ENCODE data around the gene ATRX. TPM values are rescaled to one million over a fixed set of nuclear protein-coding genes. Genes with fewer than 3 reads are reported as not detected.
"Not testable (repeated sequence)": the region's sequence is repeated elsewhere in the genome, so short reads cannot be mapped to it uniquely, and the experiment has no call there.

Gene ATRX
- total RNA-seq, 2 donors from 2014 or later, result 40.9 to 48.3 TPM

DNA sequence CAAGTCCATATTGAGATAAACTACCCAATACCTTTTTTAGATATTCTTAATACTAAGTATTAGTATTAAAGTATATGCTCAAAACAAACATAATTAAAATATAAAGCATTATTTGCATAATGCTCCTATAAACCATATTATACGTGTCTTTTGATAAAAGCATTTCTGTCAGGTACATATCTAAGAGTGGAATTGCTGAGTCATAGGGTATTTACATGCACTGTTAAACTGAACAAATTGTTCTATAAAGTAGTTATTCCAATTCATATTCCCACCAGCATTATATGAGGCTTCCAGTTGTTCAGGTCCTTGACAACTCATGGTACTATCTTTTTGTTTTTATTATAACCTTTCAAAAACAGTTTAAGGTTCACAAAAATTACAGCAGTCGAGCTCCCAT lies 224.6 kb downstream of the ATRX start:
- DNase-seq (ENCODE audit: low spot score), result no peak
- no peak overlapping the region for H3K4me3 ChIP-seq
- no peak overlapping the region for H3K27ac ChIP-seq
- no peaks in the 10 kb centered on the region for H3K4me1 ChIP-seq
- TF ChIP-seq, protein P1, sequence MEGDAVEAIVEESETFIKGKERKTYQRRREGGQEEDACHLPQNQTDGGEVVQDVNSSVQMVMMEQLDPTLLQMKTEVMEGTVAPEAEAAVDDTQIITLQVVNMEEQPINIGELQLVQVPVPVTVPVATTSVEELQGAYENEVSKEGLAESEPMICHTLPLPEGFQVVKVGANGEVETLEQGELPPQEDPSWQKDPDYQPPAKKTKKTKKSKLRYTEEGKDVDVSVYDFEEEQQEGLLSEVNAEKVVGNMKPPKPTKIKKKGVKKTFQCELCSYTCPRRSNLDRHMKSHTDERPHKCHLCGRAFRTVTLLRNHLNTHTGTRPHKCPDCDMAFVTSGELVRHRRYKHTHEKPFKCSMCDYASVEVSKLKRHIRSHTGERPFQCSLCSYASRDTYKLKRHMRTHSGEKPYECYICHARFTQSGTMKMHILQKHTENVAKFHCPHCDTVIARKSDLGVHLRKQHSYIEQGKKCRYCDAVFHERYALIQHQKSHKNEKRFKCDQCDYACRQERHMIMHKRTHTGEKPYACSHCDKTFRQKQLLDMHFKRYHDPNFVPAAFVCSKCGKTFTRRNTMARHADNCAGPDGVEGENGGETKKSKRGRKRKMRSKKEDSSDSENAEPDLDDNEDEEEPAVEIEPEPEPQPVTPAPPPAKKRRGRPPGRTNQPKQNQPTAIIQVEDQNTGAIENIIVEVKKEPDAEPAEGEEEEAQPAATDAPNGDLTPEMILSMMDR (IDR thresholded peaks at IDR 0.05), result no peak
- H3K27me3 ChIP-seq, result no peaks in the 10 kb centered on the region
- no peaks in the 10 kb centered on the region for H3K9me3 ChIP-seq
- H3K36me3 ChIP-seq, result no peaks in the 10 kb centered on the region

DNA sequence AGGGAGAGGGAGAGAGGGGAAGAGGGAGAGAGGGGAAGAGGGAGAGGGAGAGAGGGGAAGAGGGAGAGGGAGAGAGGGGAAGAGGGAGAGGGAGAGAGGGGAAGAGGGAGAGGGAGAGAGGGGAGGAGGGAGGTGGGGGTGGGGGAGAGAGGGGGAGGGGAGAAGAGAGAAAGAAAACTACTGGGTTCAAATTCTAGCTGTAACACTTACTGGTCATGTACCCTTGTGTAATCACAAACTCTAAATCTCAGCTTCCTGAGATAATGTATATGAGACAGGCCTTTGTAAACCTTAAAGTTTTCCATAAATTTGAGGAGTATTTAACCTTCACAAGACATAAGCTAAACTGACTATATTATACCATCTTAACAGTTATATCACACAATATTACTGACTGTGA lies 229.7 kb downstream of the ATRX start:
- H3K4me1 ChIP-seq, result no peaks in the 10 kb centered on the region
- no peak overlapping the region for H3K4me3 ChIP-seq
- no peaks in the 10 kb centered on the region for H3K27me3 ChIP-seq
- H3K9me3 ChIP-seq, result no peaks in the 10 kb centered on the region
- no peak overlapping the region for H3K27ac ChIP-seq
- DNase-seq (ENCODE audit: low spot score), result no peak
- H3K36me3 ChIP-seq, result no peaks in the 10 kb centered on the region
- TF ChIP-seq, protein P1 (IDR thresholded peaks at IDR 0.05), result no peak

DNA sequence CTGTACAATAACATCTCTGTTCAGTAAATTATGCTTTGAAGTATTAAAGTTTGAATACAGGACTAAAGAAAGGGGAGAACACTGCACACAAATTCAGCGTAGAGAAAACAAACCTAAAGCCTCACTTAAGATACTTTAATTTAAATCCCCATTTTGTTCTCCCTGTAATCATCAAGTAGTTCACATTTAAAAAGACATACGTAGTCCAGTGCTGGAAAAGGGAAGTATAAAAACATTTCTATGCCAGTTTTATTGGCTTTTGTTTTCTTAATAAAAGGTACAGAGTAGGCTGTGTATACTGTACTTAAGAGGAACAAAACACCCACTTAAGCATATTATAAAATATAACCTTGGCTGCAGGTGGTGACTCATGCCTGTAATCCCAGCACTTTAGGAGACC lies 237.3 kb downstream of the ATRX start:
- Histone ChIP-seq H3K4me3 (no peak overlapping the region), H3K36me3 (no peaks in the 10 kb centered on the region), H3K27ac (no peak overlapping the region), H3K4me1 (no peaks in the 10 kb centered on the region), H3K27me3 (no peaks in the 10 kb centered on the region), H3K9me3 (no peaks in the 10 kb centered on the region)
- no peak for DNase-seq (ENCODE audit: low spot score)
- TF ChIP-seq, protein P1 (IDR thresholded peaks at IDR 0.05), result no peak

DNA sequence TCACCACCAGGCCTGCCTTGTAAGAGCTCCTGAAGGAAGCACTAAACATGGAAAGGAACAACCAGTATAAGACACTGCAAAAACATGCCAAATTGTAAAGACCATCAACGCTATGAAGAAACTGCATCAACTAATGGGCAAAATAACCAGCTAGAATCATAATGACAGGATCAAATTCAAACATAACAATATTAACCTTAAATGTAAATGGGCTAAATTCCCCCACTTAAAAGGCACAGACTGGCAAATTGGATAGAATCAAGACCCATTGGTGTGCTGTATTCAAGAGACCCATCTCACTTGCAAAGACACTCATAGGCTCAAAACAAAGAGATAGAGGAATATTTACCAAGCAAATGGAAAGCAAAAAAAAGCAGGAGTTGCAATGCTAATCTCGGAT lies 246.2 kb downstream of the ATRX start:
- not testable (repeated sequence) for DNase-seq (ENCODE audit: low spot score); H3K4me1 ChIP-seq; H3K36me3 ChIP-seq; H3K27me3 ChIP-seq; H3K4me3 ChIP-seq; H3K27ac ChIP-seq
- H3K9me3 ChIP-seq, result peaks cover 0 to 17% of the 10 kb centered on the region in 2 donors

DNA sequence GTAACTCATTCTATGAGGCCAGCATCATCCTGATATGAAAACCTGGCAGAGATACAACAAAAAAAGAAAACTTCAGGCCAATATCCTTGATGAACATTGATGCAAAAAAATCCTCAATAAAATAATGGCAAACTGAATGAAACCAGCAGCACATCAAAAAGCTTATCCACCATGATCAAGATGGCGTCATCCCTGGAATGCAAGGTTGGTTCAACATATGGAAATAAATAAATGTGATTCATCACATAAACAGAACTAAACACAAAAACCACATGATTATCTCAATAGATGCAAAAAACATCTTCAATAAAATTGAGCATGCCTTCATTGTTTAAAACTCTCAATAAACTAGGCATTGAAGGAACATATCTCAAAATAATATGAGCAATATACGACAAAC lies 254.8 kb downstream of the ATRX start:
- not testable (repeated sequence) for DNase-seq (ENCODE audit: low spot score); H3K27me3 ChIP-seq; H3K36me3 ChIP-seq; H3K4me3 ChIP-seq; H3K4me1 ChIP-seq; H3K27ac ChIP-seq
- peaks cover 0 to 13% of the 10 kb centered on the region in 2 donors for H3K9me3 ChIP-seq

DNA sequence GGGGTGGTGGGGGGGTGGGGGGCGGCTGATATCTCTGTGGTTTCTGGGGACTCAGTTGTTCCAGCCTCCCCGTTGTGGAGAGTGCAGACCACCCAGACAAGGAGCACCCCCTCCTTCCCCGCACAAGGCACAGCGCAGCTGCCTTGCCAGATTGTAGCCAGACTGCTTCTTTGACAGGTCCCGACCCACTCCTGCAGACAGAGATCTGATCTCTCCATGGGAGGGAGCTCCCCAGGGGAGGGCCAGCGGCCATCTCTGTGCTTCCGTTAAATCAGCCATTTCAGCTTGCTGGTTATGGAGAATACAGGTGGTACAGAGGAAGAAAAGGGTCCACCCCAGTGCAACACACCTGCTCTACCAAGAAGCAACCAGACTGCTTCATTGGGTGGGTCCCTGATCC lies 258.0 kb downstream of the ATRX start:
- no peaks in the 10 kb centered on the region for H3K36me3 ChIP-seq
- TF ChIP-seq, protein P1 (IDR thresholded peaks at IDR 0.05), result no peak
- no peak for DNase-seq (ENCODE audit: low spot score)
- no peaks in the 10 kb centered on the region for H3K4me1 ChIP-seq
- no peak overlapping the region for H3K27ac ChIP-seq
- H3K27me3 ChIP-seq, result no peaks in the 10 kb centered on the region
- peaks cover 0 to 13% of the 10 kb centered on the region in 2 donors for H3K9me3 ChIP-seq
- no peak overlapping the region for H3K4me3 ChIP-seq

DNA sequence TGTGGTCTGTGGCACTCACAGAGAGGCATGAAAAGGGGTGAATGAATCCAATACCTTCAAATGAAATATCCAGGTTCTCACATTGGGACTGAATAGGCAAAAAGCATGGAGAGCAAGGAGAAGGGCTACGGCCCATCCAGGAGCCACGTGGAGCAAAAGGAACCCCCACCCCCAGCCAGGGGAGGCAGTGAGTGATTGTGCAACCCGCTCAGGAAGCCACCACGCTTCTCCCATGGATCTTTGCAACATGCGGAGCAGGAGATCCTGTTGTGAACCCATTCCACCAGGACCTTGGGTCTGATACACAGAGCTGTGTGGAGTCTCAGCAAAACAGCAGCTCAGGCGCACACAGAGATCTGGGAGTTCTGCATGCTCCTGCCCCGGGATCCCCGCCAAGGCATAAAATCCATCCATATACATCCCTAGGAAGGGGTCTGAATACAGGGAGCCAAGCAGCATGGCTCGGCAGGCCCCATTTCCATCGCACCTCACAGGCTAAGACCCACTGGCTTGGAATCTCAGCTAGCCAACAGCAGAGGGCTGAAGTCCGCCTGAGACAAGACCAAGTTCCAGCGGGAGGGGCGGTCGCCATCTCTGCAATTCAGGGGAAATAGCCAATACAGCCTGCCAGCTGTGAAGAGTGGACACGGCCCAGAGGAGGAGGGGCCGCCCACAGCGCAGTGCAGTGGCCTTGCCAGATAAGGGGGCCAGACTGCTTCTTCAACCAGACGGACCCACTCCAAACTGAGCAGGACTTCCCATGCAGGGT lies 258.6 kb downstream of the ATRX start:
- Histone ChIP-seq H3K27me3 (no peaks in the 10 kb centered on the region), H3K9me3 (peaks cover 0 to 13% of the 10 kb centered on the region in 2 donors), H3K4me3 (no peak overlapping the region), H3K27ac (no peak overlapping the region), H3K4me1 (no peaks in the 10 kb centered on the region), H3K36me3 (no peaks in the 10 kb centered on the region)
- TF ChIP-seq, protein P1 (IDR thresholded peaks at IDR 0.05), result no peak
- no peak for DNase-seq (ENCODE audit: low spot score)

Measured in right atrium auricular region (tissue), 2 donors.